ENCODE results near the gene RAPGEF4.

GRCh38 chr2:172904236-172904635 is 168.6 kb downstream of the RAPGEF4 start:
- TF ChIP-seq POLR2A (IDR thresholded peaks at IDR 0.05; ENCODE audit: low read depth, low read length) (no peak), POLR2AphosphoS5 (IDR thresholded peaks at IDR 0.05; ENCODE audit: low read depth, low read length) (no peak), TAF1 (IDR thresholded peaks at IDR 0.05; ENCODE audit: borderline replicate concordance, low read depth, low read length) (no peak)
